ENCODE results near the gene JAKMIP1. TPM values are rescaled to one million over a fixed set of nuclear protein-coding genes. Genes with fewer than 3 reads are reported as not detected.

Gene JAKMIP1
- total RNA-seq, 1 donor from 2014 or later, result not detected

DNA sequence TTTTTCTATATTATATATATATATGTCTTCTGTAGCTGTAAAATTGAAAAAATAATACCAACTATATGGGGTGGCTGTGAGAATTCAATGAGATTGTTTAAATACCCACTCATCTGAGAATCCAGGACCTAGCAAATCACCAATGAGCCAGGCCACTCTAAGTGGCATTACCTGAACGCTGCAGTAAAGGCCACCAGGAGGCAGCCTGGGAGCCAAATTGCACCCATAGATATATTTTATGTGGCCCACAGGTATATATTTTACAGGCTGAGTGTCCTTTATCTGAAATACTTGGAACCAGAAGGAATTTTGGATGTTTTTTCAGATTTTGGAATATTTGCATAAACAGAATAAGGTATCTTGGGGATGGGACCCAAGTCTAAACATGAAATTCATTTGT lies 124.0 kb downstream of the JAKMIP1 start:
- no peaks in the 10 kb centered on the region for H3K36me3 Mint-ChIP-seq
- H3K4me3 Mint-ChIP-seq, result no peak overlapping the region
- peaks cover 5% of the 10 kb centered on the region for H3K4me1 Mint-ChIP-seq
- no peaks in the 10 kb centered on the region for H3K9me3 Mint-ChIP-seq
- peaks cover 19% of the 10 kb centered on the region for H3K27me3 Mint-ChIP-seq (ENCODE audit: low read depth)
- no peak for DNase-seq (ENCODE audit: low spot score in 2 of 2, unreplicated experiment in 2 of 2)
- H3K27ac Mint-ChIP-seq, result no peak overlapping the region
- TF ChIP-seq, protein P1, sequence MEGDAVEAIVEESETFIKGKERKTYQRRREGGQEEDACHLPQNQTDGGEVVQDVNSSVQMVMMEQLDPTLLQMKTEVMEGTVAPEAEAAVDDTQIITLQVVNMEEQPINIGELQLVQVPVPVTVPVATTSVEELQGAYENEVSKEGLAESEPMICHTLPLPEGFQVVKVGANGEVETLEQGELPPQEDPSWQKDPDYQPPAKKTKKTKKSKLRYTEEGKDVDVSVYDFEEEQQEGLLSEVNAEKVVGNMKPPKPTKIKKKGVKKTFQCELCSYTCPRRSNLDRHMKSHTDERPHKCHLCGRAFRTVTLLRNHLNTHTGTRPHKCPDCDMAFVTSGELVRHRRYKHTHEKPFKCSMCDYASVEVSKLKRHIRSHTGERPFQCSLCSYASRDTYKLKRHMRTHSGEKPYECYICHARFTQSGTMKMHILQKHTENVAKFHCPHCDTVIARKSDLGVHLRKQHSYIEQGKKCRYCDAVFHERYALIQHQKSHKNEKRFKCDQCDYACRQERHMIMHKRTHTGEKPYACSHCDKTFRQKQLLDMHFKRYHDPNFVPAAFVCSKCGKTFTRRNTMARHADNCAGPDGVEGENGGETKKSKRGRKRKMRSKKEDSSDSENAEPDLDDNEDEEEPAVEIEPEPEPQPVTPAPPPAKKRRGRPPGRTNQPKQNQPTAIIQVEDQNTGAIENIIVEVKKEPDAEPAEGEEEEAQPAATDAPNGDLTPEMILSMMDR (IDR thresholded peaks at IDR 0.05; ENCODE audit: unreplicated experiment), result no peak

DNA sequence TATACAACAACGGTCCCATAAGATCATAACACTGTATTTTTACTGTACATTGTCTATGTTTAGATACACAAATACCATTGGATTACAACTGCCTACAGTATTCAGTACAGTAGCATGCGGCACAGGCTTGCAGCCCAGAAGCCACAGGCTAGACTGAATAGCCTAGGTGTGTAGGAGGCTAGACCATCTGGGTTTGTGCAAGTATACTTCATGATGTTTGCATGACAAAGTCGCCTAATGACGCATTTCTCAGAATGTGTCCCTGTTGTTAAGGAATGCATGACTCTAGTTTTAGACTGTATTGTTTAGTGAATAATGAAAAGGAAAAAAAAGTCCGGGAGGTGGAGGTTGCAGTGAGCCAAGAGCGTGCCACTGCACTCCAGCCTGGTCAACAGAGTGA lies 125.6 kb downstream of the JAKMIP1 start:
- H3K9me3 Mint-ChIP-seq, result no peaks in the 10 kb centered on the region
- peaks cover 20% of the 10 kb centered on the region for H3K27me3 Mint-ChIP-seq (ENCODE audit: low read depth)
- DNase-seq (ENCODE audit: low spot score in 2 of 2, unreplicated experiment in 2 of 2), result no peak
- H3K4me3 Mint-ChIP-seq, result no peak overlapping the region
- TF ChIP-seq, protein P1 (IDR thresholded peaks at IDR 0.05; ENCODE audit: unreplicated experiment), result no peak
- no peaks in the 10 kb centered on the region for H3K36me3 Mint-ChIP-seq
- H3K4me1 Mint-ChIP-seq, result peaks cover 5% of the 10 kb centered on the region
- H3K27ac Mint-ChIP-seq, result no peak overlapping the region

DNA sequence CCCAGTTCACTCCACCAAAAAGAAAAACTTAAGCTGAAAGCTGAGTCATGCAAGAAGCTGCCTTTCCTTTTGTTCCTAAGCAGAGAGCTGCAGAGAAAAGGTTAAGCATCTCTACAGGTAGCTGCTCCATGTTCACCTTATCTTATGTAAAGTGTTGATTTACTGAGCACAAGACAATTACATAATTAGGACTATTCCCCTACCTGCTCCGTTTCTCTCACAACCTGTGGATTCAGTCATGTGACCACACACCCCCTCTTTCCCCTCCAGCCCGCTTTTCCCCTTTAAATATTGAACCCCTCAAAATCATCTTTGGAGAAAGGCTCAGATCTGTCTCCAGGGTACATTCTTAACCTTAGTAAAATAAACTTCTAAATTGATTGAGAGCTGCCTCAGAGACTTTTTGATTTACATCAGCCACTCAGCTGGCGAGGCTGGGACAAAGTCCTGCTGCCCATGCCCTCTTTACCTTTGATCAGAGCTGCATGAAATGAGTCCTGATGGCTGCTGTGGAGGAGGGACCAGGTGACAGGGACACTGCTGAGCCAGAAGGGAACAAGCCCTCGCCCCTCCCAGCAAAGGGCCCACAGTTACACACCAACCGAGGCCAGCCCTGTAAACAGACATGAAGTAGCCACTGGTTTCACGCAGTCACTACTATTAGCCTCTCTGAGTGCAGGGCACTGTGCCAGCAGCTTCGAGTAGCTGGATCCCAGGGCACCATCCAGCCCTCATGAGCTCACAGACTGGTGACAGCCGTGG lies 128.2 kb downstream of the JAKMIP1 start:
- Mint-ChIP-seq H3K27ac (no peak overlapping the region), H3K4me3 (no peak overlapping the region), H3K36me3 (no peaks in the 10 kb centered on the region), H3K4me1 (peaks cover 5% of the 10 kb centered on the region), H3K9me3 (no peaks in the 10 kb centered on the region), H3K27me3 (ENCODE audit: low read depth) (peaks cover 26% of the 10 kb centered on the region)
- TF ChIP-seq, protein P1 (IDR thresholded peaks at IDR 0.05; ENCODE audit: unreplicated experiment), result no peak
- no peak for DNase-seq (ENCODE audit: low spot score in 2 of 2, unreplicated experiment in 2 of 2)

DNA sequence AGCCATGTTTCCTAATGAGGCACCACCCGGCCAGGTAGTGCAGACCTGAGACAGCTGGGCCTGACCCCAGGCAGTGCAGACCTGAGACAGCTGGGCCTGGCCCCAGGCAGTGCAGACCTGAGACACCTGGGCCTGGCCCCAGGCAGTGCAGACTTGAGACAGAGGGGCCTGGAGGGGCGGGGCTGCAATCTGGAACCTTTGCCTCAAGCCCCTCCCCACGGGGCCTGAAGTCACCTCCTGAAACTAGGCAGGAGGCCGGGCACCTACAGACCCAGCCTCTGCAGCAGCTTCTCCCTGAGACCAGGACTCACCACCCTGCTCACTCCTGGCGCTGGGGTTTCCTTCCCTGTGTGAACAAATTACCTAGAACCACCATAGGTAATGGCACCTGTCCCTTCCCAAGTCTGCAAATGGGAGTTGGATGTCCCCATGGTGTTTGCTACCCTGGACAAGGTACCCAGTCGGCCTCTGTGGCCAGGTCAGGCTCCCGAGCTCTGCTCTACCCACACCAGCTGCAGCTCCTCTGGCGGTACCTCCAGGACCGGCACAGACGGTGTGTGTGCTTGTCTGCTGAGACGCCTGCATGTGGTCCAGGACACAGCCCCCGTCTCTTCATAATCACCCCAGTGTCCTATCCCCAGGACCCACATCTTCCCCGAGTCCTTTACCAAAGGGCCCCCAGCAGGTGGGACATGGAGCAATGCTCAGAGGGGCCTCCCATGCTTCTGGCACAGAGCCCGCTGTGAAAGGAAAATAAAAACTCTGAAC lies 129.0 kb downstream of the JAKMIP1 start:
- no peaks in the 10 kb centered on the region for H3K9me3 Mint-ChIP-seq
- H3K36me3 Mint-ChIP-seq, result no peaks in the 10 kb centered on the region
- DNase-seq (ENCODE audit: low spot score in 2 of 2, unreplicated experiment in 2 of 2), result no peak
- no peak overlapping the region for H3K27ac Mint-ChIP-seq
- peaks cover 5% of the 10 kb centered on the region for H3K4me1 Mint-ChIP-seq
- no peak overlapping the region for H3K4me3 Mint-ChIP-seq
- TF ChIP-seq, protein P1 (IDR thresholded peaks at IDR 0.05; ENCODE audit: unreplicated experiment), result no peak
- peaks cover 34% of the 10 kb centered on the region for H3K27me3 Mint-ChIP-seq (ENCODE audit: low read depth)

DNA sequence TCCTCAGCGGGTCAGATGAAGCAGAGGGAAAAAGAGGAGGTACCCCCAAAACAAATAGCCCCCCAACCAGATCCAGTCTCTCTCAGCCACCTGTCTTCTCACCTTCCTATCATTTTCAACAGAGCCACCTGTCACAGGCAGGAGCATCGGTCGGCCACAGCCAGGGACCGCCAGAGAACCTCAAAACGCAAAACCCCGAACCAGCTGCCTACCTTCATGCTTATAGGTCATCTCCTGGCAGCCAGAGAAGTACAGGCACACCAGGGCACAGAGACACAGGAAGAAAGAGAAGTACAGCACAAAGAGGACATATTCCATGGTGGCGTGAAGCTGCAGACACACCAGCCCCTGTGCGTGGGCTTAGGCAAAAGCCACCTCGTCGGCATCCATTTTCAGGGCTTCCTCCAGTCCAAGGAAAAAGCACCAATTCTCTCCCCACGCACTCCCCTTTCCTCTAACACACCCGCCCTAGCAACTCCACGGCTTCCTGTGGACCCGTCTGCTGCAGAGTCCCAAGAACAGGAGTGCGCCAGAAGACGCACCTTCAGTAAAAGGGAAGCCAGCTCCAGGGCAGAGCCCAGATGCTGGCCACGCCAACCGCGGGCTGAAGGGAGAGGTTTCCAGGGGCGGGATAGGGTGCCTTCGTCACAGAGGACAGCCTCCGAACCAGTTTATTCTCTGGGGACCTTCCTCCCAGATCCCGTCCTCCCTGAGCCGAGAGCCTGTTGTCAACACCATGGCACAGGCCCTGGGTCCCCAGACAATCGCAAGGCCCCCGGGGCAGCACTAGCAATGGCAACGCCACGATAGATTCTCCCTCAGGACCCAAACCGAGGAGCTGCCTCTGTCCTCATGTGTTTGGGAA lies 130.3 kb downstream of the JAKMIP1 start:
- TF ChIP-seq, protein P1 (IDR thresholded peaks at IDR 0.05; ENCODE audit: unreplicated experiment), result no peak
- peaks cover 5% of the 10 kb centered on the region for H3K4me1 Mint-ChIP-seq
- no peak for DNase-seq (ENCODE audit: low spot score in 2 of 2, unreplicated experiment in 2 of 2)
- H3K27me3 Mint-ChIP-seq (ENCODE audit: low read depth), result peaks cover 40% of the 10 kb centered on the region
- H3K9me3 Mint-ChIP-seq, result no peaks in the 10 kb centered on the region
- H3K4me3 Mint-ChIP-seq, result no peak overlapping the region
- no peak overlapping the region for H3K27ac Mint-ChIP-seq
- H3K36me3 Mint-ChIP-seq, result no peaks in the 10 kb centered on the region
